ENCODE results near the gene PXDC1. TPM values are rescaled to one million over a fixed set of nuclear protein-coding genes. Genes with fewer than 3 reads are reported as not detected.

PXDC1 gene
- total and polyA plus RNA-seq, 2 experiments from 2014 or later = 12.3 to 16.1 TPM

DNA sequence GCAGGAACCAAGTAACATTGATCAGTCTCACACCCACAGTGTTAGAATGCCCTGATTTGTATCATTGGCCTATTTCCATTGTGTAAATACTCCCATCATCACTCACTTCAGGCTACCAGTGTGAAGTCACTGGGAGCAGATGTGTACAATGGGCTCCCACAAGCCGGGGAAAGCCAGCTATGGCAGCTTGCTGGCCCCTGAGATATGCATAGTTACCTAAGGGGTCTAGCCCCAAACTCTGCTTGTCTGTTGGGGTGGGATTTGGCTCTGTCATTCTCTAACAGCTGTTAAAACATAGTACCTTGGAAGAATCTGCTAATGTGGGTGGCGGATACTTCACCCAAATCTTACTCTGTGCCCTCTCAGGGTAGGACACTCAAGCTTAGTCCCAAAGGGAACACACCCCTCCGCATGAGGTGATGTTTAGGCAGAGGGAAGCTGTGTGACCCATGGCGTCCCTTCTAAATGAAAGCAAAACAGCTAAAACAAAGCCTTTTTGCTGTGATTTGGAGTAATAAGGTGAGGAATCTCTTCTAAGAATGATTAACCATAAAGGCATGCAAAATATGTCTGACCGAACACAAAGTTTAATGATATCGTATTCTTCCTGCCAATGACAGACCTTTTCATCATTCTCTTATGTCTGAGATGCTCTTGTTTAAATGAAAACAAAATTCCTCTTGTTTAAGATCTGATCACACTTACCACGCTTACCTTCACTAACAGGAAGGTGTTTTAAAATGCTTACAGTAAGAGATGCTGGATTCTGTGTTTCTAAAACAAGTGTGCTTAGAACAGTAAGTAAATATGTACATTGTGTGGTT lies 45.9 kb upstream of the PXDC1 start:
- Histone ChIP-seq H3K4me1 (ENCODE audit: low read depth) (peaks cover 8% of the 10 kb centered on the region), H3K27ac (no peak overlapping the region), H3K27me3 (no peaks in the 10 kb centered on the region), H3K4me3 (no peak overlapping the region), H3K9me3 (ENCODE audit: low read depth) (no peaks in the 10 kb centered on the region), H3K36me3 (no peaks in the 10 kb centered on the region)
- peak in 1 of 2 donors; percentile 80 for DNase-seq (ENCODE audit: low read depth in 1 of 2, low spot score in 1 of 2)
- TF ChIP-seq, protein P1, sequence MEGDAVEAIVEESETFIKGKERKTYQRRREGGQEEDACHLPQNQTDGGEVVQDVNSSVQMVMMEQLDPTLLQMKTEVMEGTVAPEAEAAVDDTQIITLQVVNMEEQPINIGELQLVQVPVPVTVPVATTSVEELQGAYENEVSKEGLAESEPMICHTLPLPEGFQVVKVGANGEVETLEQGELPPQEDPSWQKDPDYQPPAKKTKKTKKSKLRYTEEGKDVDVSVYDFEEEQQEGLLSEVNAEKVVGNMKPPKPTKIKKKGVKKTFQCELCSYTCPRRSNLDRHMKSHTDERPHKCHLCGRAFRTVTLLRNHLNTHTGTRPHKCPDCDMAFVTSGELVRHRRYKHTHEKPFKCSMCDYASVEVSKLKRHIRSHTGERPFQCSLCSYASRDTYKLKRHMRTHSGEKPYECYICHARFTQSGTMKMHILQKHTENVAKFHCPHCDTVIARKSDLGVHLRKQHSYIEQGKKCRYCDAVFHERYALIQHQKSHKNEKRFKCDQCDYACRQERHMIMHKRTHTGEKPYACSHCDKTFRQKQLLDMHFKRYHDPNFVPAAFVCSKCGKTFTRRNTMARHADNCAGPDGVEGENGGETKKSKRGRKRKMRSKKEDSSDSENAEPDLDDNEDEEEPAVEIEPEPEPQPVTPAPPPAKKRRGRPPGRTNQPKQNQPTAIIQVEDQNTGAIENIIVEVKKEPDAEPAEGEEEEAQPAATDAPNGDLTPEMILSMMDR (IDR thresholded peaks at IDR 0.05; ENCODE audit: low read depth, low read length) = no peak

DNA sequence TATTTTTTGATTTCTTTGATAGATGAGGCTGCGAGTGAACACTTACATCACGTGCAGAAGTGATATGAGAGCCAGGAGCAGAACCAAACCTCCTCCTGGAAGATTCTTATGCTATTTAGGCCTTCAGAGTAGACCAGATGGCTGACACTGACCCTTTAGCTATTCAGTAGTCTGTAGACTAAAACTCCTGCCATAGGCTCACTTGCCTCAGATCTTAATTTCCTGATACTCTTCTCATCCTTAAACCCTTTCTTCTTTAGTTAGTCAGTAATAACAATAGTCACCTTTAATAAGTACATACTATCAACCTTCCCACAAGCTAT lies 45.2 kb upstream of the PXDC1 start:
- TF ChIP-seq, protein P1 (IDR thresholded peaks at IDR 0.05; ENCODE audit: low read depth, low read length) = no peak
- Histone ChIP-seq H3K27ac (no peak overlapping the region), H3K4me1 (ENCODE audit: low read depth) (peaks cover 8% of the 10 kb centered on the region), H3K4me3 (no peak overlapping the region), H3K27me3 (no peaks in the 10 kb centered on the region), H3K36me3 (no peaks in the 10 kb centered on the region), H3K9me3 (ENCODE audit: low read depth) (no peaks in the 10 kb centered on the region)
- no peak for DNase-seq (ENCODE audit: low read depth in 1 of 2, low spot score in 1 of 2)

DNA sequence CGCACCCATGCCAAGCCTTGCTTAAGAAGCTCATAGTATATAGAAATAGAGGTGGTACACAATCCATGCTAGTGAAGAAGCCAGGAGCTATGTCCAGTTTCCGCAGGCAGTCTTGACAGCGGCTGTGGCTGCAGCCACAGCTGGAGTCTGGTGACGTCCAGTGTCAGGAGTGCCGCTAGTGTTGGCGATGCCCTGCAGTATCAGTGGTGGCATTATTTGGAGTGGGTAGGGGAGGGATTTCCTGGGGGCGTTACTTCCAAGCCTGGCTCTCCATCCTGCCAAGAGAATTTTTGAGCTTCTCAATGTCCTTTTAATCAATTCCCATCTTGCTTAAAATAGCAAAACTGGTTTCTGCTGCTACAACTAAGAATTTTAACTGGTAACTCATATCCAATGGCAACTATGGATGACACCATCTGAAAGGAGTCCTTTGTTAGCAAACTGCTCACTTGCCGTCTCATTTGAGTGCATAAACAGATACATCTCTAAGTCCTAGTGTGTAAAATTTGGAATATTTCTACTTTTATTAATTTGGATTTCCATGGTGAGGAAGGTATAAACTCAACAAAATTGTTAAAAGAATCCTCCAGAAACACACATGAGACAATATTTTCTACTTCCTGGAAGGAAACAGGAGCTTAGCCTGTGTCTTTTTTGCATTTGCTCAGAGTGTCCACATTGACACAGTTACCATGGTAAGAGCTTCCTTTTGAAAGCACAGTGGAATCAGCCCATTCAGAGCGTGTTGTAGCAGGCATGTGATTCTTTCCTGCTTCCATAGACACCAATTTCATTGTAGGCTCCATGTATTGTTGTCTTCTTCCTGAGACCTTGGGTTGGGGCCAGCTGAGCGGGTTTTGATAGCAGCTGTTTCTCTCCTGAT lies 44.6 kb upstream of the PXDC1 start:
- no peak overlapping the region for H3K27ac ChIP-seq

DNA sequence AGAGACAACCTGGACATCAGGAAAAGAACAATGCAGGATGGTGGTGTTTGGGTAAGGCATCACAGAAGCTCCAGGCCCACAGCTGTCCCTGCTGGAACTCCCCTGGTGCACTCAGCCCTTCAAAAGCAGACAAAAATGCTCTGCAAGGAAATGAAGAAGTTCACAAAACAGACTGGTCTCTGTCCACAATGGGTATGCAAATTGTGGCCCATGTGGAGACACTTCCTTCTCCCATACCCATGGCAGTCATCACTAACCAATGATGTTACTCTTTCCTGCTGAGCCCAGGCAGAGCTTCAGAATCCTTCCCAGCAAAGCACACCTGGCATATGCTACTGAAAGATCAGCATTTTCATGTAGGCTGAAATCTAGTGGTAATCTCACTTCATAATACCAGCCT lies 42.6 kb upstream of the PXDC1 start:
- no peak overlapping the region for H3K4me3 ChIP-seq
- peaks cover 8% of the 10 kb centered on the region for H3K4me1 ChIP-seq (ENCODE audit: low read depth)
- DNase-seq (ENCODE audit: low read depth in 1 of 2, low spot score in 1 of 2) = no peak
- no peaks in the 10 kb centered on the region for H3K27me3 ChIP-seq
- no peak overlapping the region for H3K27ac ChIP-seq
- H3K9me3 ChIP-seq (ENCODE audit: low read depth) = no peaks in the 10 kb centered on the region
- H3K36me3 ChIP-seq = no peaks in the 10 kb centered on the region
- TF ChIP-seq, protein P1 (IDR thresholded peaks at IDR 0.05; ENCODE audit: low read depth, low read length) = no peak

More for the DNA sequence above, 44.6 kb upstream of the PXDC1 start:
- H3K9me3 ChIP-seq (ENCODE audit: low read depth) = no peaks in the 10 kb centered on the region
- DNase-seq (ENCODE audit: low read depth in 1 of 2, low spot score in 1 of 2) = no peak
- H3K4me3 ChIP-seq = no peak overlapping the region
- peaks cover 8% of the 10 kb centered on the region for H3K4me1 ChIP-seq (ENCODE audit: low read depth)
- TF ChIP-seq, protein P1 (IDR thresholded peaks at IDR 0.05; ENCODE audit: low read depth, low read length) = no peak
- H3K36me3 ChIP-seq = no peaks in the 10 kb centered on the region
- H3K27me3 ChIP-seq = no peaks in the 10 kb centered on the region

DNA sequence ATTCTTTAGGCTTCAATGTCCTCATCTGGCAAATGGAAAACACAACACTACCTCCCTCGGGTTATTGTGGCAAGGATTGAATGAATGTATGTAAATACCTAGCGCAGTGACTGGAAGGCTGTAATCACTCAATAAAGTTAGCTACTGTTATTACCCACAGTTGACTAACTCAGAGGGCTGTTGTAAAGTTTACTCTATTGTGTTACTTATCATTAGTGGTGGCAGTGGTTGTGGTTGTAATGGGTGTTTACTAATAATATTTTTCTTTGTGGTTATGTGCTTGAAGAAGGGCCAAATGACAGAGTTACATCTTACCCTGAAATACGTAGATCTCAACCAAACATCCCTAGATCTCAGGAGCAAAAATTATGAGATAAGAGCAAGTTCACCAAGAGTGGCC lies 42.0 kb upstream of the PXDC1 start:
- DNase-seq (ENCODE audit: low read depth in 1 of 2, low spot score in 1 of 2) = no peak
- peaks cover 4% of the 10 kb centered on the region for H3K4me1 ChIP-seq (ENCODE audit: low read depth)
- H3K9me3 ChIP-seq (ENCODE audit: low read depth) = no peaks in the 10 kb centered on the region
- no peaks in the 10 kb centered on the region for H3K36me3 ChIP-seq
- no peak overlapping the region for H3K4me3 ChIP-seq
- H3K27ac ChIP-seq = no peak overlapping the region
- H3K27me3 ChIP-seq = no peaks in the 10 kb centered on the region
- TF ChIP-seq, protein P1 (IDR thresholded peaks at IDR 0.05; ENCODE audit: low read depth, low read length) = no peak
